GM19328 (cell line): ENCODE data around the gene ATG9B.
A peak's percentile ranks its signal among the peaks of the same experiment; 100 is the strongest.
"Not testable (repeated sequence)": the region's sequence is repeated elsewhere in the genome, so short reads cannot be mapped to it uniquely, and the experiment has no call there.

ENCODE experiments used
- ATAC-seq: cut with Tn5 transposase; IDR thresholded peaks from one replicate; pipeline ENCODE4 v1.9.1; 2021; ENCODE audit warnings: mild to moderate bottlenecking, moderate library complexity; ENCODE audit not compliant: unreplicated experiment

Gene ATG9B

GRCh38 chr7:151039850-151040548, 15.7 kb upstream of the ATG9B start:
- no peak for ATAC-seq

GRCh38 chr7:151038951-151039849, 14.9 kb upstream of the ATG9B start:
- no peak for ATAC-seq

GRCh38 chr7:151035902-151036301, 11.6 kb upstream of the ATG9B start:
- ATAC-seq, result no peak

GRCh38 chr7:151035026-151035717, 10.9 kb upstream of the ATG9B start:
- ATAC-seq, result no peak

GRCh38 chr7:151034312-151035025, 10.2 kb upstream of the ATG9B start:
- ATAC-seq, result no peak

- no peak for ATAC-seq
These were observed 9.6 kb upstream of the ATG9B start for GRCh38 chr7:151033864-151034249.

GRCh38 chr7:151032936-151033863, 8.9 kb upstream of the ATG9B start:
- ATAC-seq, result no peak

GRCh38 chr7:151031011-151031410, 6.7 kb upstream of the ATG9B start:
- no peak for ATAC-seq

GRCh38 chr7:151028948-151029501, 4.7 kb upstream of the ATG9B start:
- ATAC-seq, result no peak

GRCh38 chr7:151028131-151028947, 4.0 kb upstream of the ATG9B start, which contains the start of gene ABCB8:
TSS of gene ABCB8 (plus strand) at chr7:151028450. CDS start at chr7:151028516, 66 bp downstream.
- ATAC-seq, result peak; percentile 98

- ATAC-seq, result not testable (repeated sequence)
These were observed 3.4 kb upstream of the ATG9B start for GRCh38 chr7:151027728-151028130.

- not testable (repeated sequence) for ATAC-seq
These were observed 2.8 kb upstream of the ATG9B start for GRCh38 chr7:151026771-151027727.

GRCh38 chr7:151025924-151026671, 1.8 kb upstream of the ATG9B start:
- ATAC-seq, result no peak

GRCh38 chr7:151023232-151023631, 1.1 kb downstream of the ATG9B start:
- ATAC-seq, result no peak

GRCh38 chr7:151020231-151020630, 4.1 kb downstream of the ATG9B start:
- no peak for ATAC-seq

GRCh38 chr7:151019130-151019447, 5.2 kb downstream of the ATG9B start:
- ATAC-seq, result no peak
